LNCaP clone FGC (cell line): Measurements from ENCODE around the gene EMSY.

Experiments
- DNase-seq: peaks from one replicate; pipeline ENCODE4 v3.0.0-alpha.2; 2011; ENCODE audit warnings: low read depth
- H3K4me3 ChIP-seq: 2 replicates; pipeline ENCODE4 v1.5.1; 2011; ENCODE audit warnings: mild to moderate bottlenecking, low read depth, low read length, control low read depth
- TF ChIP-seq, protein P1 (sequence below): IDR thresholded peaks from 2 replicates; pipeline ENCODE4 v1.5.1; 2012; ENCODE audit warnings: mild to moderate bottlenecking; ENCODE audit not compliant: control insufficient read depth, insufficient read depth; ENCODE audit errors: extremely low read depth

The EMSY gene

DNA sequence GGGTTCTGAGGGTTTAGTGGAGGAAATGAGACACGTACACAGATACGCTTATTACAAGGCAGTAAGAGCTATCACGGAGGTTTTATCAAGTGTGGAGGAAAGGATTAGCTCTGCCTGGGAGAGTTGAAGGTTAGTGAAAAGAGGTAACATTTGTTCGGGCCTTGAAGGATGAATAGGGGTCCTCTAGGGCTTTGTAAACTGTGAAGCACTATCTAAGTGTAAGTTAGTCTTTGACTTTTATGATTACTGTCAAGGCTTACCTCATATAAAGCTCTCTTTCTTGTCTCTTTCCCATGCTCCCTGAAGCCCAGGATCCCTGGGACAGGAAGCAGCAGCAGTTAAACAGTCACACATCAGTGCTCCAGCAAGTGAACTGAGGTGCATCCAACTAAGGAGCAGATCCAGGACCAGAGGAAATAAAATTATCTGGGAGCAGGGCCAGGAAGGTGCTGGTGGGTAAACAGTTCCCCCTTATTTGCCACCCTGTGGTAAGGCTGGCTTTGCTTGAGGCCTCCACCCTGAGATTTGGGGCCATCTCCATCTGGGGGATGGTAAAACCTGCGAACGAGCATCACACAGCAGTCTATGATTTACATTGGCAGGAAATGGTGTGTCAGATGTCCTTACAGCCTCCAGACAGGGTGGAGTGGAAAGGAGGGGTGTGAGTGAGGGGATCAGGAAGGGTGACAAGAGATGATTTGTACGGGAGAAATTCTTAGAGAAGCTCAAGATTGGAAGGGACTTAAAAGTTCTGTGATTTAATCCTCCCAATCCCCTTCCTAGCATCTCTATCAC lies 36.5 kb upstream of the EMSY start:
- H3K4me3 ChIP-seq: no peak overlapping the region
- TF ChIP-seq, protein P1, sequence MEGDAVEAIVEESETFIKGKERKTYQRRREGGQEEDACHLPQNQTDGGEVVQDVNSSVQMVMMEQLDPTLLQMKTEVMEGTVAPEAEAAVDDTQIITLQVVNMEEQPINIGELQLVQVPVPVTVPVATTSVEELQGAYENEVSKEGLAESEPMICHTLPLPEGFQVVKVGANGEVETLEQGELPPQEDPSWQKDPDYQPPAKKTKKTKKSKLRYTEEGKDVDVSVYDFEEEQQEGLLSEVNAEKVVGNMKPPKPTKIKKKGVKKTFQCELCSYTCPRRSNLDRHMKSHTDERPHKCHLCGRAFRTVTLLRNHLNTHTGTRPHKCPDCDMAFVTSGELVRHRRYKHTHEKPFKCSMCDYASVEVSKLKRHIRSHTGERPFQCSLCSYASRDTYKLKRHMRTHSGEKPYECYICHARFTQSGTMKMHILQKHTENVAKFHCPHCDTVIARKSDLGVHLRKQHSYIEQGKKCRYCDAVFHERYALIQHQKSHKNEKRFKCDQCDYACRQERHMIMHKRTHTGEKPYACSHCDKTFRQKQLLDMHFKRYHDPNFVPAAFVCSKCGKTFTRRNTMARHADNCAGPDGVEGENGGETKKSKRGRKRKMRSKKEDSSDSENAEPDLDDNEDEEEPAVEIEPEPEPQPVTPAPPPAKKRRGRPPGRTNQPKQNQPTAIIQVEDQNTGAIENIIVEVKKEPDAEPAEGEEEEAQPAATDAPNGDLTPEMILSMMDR: no peak
- no peak for DNase-seq

DNA sequence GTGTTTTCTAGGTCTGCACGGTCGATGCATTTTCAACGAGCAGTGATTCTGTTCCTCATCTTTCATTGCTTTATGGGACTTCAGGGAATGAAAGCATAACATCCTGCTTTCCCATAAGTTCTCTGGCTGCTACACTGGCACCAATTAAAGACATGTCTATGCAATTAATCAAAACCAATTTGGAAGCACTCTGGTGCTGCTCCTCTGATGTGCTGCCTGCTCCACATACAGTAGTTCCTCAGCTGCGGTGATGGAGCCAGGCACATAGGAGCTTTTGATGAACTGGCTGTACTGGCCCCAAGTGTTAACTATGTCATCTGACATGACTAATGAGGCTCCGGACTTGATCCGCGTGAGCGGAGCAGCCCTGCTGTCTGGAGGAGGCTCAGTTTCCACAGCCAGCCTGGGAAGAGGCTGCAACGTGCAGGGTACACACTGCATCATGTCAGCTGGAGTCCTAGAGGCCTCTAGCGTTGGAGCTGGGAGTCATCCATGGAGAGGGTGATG lies 33.9 kb upstream of the EMSY start:
- no peak for DNase-seq
- H3K4me3 ChIP-seq: no peak overlapping the region
- TF ChIP-seq, protein P1: no peak

DNA sequence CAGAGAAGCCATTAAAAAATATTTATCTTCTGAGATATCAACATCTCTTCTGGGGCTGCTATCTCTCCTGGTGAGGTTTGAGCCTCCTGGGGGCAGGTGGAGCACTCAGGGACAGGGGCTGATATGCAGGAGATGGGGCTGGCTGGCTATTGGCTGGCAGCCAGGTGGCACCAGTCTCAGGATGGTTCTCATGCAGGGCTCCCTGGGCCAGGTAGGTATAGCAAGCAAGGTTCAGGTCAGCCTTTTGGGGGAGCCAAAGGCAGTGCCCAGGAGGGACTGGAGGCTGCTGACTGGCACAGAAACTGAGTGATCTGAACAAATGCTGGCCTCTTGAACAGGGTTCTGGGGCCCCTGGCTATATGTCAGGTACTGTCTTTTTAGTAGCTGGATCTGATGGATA lies 29.7 kb upstream of the EMSY start:
- DNase-seq: no peak
- H3K4me3 ChIP-seq: no peak overlapping the region
- TF ChIP-seq, protein P1: no peak

DNA sequence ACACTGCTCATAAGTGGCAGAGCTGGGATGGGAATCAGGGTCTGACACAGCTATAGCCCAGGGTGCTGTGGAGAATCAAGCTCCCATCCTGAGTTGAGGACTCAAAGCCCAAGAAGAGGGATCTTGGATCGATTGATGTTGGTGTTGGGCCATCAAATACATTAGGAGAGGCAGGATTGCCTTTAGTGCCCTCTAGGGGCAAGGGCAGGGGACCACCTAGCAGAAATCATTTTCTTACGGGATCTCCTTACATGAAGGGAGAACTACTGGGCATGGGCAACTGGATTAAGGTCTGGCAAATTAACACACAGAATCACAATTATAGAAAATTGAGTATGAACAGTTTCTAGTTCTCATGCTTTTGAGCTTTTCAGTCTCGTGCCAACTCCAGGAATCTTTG lies 24.9 kb upstream of the EMSY start:
- no peak for DNase-seq
- no peak overlapping the region for H3K4me3 ChIP-seq
- TF ChIP-seq, protein P1: peak; percentile 44

- DNase-seq: no peak
- TF ChIP-seq, protein P1: no peak
- no peak overlapping the region for H3K4me3 ChIP-seq
Measured at GRCh38 chr11:76424379-76424778, 20.4 kb upstream of the EMSY start.

- TF ChIP-seq, protein P1: no peak
- H3K4me3 ChIP-seq: no peak overlapping the region
- no peak for DNase-seq
Measured at GRCh38 chr11:76424891-76425290, 19.9 kb upstream of the EMSY start.

DNA sequence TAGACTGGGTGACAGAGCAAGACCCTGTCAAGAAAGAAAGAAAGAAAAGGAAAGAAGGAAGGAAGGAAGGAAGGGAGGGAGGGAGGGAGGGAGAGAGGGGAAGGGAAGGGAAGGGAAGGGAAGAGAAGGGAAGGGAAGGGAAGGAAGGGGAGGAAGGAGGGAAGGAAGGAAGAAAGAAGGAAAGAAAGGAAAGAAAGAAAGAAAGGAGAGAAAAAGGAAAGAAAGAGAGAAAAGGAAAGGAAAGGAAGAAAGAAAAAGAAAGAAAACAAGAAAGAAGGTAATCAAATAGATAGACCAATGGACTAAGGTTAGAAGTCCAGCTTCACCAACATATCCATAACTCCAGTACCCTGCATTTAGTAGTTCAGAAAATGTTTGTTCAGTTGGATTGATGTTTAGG lies 18.2 kb upstream of the EMSY start:
- TF ChIP-seq, protein P1: no peak
- no peak for DNase-seq
- no peak overlapping the region for H3K4me3 ChIP-seq
